Jurkat, Clone E6-1 (cell line): ENCODE results near the gene SNED1.

Experiments
- DNase-seq: peaks from one replicate; pipeline ENCODE4 v3.0.0-alpha.2; 2011; ENCODE audit warnings: low read depth, low spot score
- H3K4me3 ChIP-seq: 2 replicates; pipeline ENCODE4 v1.5.1; 2011; ENCODE audit warnings: mild to moderate bottlenecking, low read length, control low read depth, moderate library complexity

The SNED1 gene

DNA sequence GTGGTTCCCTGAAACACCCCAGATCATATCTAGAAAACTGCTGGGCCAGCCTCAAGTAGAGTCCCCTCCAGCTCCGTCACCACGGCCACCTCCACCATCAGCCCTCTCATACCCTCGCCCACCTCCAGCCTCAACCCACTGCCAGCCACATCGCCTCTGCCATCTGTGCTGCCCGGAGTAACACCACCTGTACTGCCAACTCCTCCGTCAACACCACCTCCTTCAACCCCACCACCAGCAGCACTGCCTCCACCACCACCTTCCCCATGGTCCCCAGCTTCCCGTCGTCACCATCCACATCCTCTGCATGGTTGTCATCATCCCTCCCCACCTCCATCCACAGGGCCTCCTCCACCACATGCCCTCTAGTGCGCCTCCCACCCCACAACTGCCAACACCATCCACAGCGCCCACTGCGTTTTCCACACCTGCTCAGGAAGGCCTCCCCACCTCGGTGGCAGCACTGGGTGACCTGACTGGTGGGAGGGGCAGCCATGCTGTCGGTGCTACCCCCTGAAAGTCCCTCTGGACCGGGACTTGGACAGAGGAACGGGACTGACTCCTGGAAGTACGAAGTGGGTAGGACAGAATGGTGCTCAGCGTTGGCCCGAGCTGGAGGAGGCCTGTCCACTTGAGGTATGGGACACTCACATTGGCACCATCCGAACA lies 1.6 kb downstream of the SNED1 start:
- no peak overlapping the region for H3K4me3 ChIP-seq
- no peak for DNase-seq

- no peak for DNase-seq
These were observed 2.5 kb downstream of the SNED1 start for GRCh38 chr2:241000831-241001321.

DNA sequence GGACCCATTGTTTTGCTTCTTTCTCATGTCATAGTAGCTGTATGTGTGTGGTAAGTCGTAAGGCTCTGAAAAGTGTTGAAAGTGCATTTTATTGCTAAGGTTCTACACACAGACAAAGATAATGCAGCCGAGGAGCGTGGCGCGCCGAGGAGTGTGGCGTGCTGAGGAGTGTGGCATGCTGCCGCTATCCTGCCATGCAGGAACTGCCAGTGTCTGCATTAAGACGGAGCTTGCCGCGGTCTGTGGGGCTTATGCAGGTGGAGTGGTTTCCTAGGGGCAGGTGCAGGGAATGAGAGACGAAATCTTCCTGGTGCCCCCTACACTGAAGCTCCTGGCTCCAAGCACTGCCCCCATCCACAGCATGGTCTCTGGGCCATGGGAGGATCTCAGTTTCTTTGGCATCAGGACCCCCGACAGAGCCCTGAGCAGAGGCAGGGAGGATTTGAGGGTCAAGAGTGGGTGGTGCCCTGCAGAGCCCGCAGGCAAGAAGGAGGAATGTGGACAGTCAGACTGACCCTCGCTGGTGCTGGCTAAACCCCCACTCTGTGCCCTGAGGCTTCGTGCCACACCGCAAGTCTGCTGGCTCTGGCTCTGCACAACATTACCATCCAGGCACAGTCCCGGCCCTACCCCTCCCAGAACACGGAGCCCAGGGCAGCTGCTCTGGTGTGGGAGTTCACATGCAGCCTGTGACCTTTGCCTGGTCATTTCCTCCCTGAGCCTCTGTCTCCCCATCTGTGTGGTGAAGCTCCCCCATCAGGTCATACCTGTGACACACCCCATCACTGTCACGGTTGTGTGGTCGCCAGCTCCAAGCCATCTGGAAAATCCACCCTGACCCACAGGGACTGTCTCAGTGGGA lies 3.2 kb downstream of the SNED1 start:
- H3K4me3 ChIP-seq: no peak overlapping the region
- DNase-seq: no peak

More at GRCh38 chr2:241000831-241001321, 2.5 kb downstream of the SNED1 start:
- no peak overlapping the region for H3K4me3 ChIP-seq

GRCh38 chr2:241002275-241003046 lies 4.0 kb downstream of the SNED1 start:
- H3K4me3 ChIP-seq: no peak overlapping the region
- no peak for DNase-seq

DNA sequence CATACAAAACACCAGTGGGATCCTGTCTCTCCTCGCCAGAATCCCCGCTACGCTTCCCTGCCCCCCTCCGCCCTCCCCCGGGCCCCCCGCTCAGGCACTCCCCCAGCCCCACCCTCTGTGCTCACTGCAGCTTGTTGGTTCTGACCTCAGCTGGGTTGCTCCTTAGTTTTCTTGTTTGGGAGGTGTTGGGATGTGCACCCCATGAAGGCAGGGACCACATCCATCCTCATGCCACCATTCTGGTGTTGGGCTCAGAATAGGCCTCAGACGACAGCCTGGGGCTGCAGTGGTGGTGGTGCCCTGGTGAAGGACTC lies 4.6 kb downstream of the SNED1 start:
- no peak for DNase-seq
- H3K4me3 ChIP-seq: no peak overlapping the region

- no peak for DNase-seq
These were observed 5.0 kb downstream of the SNED1 start for GRCh38 chr2:241003369-241003768.

DNA sequence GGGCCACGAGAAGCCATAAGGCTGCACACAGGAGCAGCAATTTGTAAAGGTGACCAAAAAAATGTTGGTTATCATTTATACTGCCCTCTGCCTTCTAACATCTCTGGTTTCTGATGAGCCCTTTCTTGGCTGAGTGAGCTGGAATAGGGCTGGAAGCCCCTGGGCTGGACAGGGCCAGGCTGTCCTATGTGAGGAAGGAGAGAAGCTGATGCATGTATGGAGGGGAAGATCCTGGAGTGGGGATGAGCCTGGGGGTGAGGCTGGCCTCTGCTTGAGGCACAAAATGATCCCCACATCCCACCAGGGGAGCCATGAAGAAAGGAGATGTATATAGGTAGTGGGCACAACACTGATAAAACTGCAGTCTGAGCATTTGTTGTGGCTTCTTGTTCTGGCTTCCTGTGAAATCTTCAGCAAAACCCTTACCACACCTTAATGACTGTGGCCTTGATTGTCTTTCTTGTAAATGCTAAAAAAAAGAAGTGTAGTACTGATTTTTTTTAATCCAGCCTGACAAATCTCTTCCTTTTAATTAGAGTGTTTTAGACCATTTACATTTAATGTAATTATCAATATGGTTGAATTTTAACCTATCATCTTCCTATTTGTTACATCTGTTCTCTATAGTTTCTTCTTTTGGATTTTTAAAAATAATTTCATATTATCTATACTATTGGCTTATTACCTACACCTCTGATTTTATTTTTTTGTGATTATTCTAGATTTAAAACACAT lies 5.6 kb downstream of the SNED1 start:
- no peak overlapping the region for H3K4me3 ChIP-seq

More at GRCh38 chr2:241003369-241003768, 5.0 kb downstream of the SNED1 start:
- H3K4me3 ChIP-seq: no peak overlapping the region

DNA sequence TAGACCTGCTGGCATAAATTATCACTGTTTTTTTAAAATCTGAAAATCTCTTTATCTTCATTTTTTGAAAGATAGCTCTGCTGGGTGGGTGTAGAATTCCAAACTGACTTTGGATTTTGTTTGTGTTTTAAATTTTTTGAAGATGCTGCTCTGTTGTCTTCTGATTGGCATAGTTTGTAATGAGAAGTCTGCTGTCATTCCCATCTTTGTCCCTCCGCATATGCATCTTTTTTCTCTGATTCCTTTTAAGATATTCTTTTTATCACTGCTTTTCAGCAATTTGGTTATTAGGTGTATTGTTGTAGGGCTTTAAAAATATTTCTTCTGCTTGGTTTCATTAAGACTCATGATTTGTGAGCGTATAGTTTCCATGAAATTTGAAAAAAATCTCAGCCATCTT lies 7.2 kb downstream of the SNED1 start:
- DNase-seq: no peak
- H3K4me3 ChIP-seq: no peak overlapping the region

More for the DNA sequence above, 5.6 kb downstream of the SNED1 start:
- no peak for DNase-seq

DNA sequence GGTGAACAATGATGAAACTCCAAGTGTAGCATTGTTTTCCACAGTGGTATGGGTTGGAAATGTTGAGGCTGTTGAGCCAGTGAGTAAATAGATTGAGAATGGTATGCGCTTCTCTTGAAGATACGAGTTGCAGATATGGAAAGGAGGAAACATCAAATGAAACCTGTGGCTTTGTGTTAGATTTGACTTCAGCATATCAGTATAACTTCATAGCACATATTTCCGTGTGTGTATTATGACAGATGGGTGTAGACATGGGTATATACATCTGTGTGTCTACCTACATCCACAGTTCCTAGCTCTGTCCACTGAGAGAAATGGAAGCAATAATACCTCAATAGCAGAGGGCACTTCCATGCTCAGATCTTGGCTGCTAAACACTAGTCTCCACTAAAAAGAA lies 8.0 kb downstream of the SNED1 start:
- no peak for DNase-seq
- H3K4me3 ChIP-seq: no peak overlapping the region

DNA sequence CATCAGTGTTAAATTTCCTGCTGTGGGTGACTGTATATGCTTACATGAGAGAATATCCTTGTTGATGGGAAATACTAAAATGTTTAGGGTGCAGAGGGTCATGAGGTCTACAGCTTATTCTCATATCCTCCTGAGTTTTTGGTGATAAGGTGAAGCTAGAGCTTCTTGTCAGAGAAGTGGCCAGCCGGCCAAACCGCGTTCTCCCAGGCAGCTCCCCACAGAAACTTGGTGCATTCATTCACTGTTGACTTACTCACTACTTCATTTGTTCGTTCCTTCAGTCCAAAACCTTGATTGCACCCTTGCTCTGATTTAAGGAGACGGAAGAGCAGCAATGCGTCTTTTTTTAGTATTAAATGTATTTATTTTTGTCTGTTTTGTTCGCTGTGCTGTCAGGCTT lies 8.7 kb downstream of the SNED1 start:
- DNase-seq: no peak
- H3K4me3 ChIP-seq: no peak overlapping the region

DNA sequence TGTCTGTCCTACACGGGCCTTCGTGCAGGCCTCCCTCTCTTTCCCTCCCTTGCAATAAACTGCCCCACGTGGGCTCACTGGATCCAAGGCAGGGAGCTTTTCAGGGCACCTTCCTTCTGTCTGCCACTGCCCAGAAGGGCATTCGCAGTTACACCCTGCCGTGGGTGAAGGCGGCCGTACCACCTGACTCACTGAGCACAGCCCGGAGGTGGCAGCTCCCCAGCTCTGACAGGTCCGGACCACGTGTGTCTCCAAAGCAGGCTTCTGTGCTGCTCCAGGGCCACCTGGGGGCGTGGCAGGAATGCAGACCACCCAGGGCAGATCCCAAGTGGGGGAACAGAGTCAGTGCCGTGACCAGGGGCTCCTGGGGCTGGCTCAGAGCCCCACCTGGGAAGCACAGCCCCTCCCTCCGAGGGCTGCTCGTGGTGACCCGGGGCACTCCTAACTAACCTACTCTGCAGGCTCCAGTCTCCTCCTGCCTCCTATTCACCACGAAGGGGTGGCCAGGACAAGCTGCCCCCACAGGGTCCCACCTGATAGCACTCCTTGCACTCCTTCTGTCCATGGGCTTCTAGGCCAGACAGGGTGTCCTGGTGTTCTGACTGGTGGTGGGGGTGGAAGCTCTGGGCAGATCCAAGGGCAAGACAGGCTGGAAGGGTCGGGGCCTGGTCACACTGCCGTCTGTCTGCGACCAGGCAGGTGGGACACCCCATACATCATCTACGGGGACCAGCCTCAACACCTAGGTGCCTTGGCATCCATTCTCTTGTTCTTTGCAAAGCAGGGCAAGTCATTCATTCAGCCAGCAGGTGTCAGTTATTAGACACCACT lies 9.7 kb downstream of the SNED1 start:
- DNase-seq: no peak
- H3K4me3 ChIP-seq: no peak overlapping the region

GRCh38 chr2:241008711-241009121 lies 10.3 kb downstream of the SNED1 start:
- no peak overlapping the region for H3K4me3 ChIP-seq
- no peak for DNase-seq

DNA sequence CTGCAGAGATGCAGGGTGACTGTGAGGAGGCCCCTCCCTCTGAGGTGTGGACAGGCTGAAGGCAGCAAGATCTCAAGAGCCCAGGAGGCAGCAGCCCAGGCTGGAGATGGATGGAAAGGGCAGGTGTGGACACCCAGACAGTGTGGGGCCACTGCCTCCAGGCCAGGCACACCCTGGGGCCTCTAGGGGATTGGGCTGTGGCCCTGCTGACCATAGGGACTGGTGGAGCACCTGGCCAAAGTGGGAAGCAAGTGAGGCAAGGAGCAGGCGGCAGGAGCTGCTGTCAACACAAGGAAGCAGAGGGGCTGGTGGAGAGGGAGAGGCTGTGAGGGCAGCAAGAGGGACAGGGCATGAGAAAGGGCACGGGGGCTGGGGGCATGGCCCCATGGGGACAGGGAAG lies 10.8 kb downstream of the SNED1 start:
- no peak overlapping the region for H3K4me3 ChIP-seq
- no peak for DNase-seq

DNA sequence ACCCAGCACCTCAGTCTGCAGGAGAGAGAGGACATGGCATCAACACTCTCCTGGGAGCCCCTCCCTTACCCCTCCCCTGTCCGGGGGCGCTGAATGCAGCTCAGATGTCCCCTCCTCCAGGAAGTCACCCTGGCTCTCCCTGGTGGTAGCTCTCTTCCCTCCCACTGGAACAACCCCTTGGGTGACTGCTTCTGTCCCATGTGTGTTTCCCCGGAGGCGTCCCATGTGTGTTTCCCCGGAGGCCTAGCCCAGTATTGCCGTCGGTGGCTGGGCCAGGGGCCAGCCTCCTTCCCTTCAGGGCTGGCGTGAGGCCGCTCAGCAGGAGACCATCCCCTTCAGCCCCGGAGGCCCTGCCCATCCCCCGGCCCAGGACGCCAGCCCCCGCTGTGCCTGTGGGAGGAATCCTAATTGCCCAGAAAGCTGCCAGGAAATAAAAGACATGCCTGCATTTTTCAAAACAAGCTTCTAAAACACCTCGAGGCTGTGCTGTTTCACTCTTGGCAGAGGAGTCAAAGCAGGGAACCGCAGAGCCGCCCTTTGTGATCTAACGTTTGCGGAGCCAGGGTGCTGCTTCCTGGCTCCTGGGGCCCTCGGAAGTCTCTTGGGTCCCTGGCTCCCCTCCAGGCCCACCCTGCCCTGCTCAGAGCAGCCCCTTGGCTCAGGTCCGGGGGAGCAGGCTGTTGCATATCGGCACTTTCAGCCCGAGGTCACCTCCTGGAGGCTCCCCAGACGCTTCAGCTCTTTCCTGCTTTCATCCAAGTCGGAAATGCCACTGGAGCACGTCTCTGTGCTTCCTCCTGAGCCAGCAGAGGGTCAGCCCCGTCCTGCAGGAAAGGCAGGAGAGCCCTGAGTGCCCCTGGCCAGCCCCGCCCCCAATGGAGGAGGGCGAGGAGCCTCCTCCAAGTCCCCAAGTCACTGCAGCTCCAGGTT lies 11.4 kb downstream of the SNED1 start:
- DNase-seq: peak; percentile 59
- H3K4me3 ChIP-seq: peak overlapping the region; percentile 33

DNA sequence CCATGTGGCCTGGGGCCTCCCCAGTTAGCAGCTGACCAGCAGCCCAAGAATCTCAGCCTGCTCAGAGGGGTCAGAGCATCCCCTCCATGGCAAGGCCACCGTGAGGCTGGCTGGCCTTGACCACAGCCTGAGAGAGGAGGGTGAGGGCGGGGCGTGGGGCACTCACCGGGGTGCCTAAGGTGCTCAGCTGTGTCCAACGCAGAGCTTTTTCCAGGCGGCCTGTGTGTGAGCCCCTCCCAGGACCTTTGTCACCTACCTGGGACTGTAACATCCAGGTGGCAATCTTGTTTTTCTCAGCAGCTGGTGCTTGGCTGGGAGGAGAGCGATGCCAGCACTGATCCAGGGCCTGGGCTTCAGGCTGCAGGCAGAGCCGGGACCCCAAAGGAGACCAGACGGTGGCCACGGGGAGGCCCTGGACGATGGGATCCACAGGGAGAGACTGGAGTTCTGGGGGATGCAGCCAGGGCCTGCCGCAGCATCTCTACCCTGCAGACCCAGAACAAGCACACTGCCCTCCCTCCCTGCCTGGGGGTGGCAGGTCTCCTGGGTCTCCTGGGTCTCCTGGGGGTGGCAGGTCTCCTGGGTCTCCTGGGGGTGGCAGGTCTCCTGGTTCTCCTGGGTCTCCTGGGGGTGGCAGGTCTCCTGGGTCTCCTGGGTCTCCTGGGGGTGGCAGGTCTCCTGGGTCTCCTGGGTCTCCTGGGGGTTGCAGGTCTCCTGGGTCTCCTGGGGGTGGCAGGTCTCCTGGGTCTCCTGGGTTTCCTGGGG lies 12.3 kb downstream of the SNED1 start:
- no peak overlapping the region; the same call in 1 of the 2 replicates for H3K4me3 ChIP-seq
- no peak for DNase-seq

DNA sequence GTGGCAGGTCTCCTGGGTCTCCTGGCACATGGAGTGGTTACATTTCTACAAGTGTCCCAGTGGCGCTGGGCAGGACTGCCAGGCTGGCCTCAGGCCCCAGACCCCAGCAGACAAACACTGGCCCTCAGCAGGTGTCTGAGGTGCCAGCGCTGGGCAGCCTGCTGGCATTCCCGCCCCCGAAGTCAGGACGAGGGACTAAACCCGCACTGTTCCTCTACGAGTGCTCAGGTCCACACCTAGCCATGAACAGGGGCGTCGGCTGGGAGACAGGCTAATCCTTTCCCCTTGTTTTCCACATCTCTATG lies 12.8 kb downstream of the SNED1 start:
- DNase-seq: no peak

More for the DNA sequence above, 12.8 kb downstream of the SNED1 start:
- H3K4me3 ChIP-seq: no peak overlapping the region
